ENCODE results near the gene CCDC6.

GRCh38 chr10:59905731-59906416 is 482 bp downstream of the CCDC6 start:
- no peak for TF ChIP-seq POLR2A (IDR thresholded peaks at IDR 0.05; ENCODE audit: borderline replicate concordance, extremely low read depth, insufficient read depth, insufficient read length)
- TF ChIP-seq CTCF (IDR thresholded peaks at IDR 0.05 in 2 of 3, conservative IDR thresholded peaks at IDR 0.05 in 1 of 3; ENCODE audit: borderline replicate concordance in 1 of 3, insufficient read depth in 1 of 3, low read depth in 2 of 3, low read length in 2 of 3) = no peak
- no peak for TF ChIP-seq EZH2 (IDR thresholded peaks at IDR 0.05)
- no peak for TF ChIP-seq CBX3 (IDR thresholded peaks at IDR 0.05; ENCODE audit: low read depth)
- no peak for TF ChIP-seq CEBPB (IDR thresholded peaks at IDR 0.05; ENCODE audit: low read depth)
- no peak for TF ChIP-seq EZH2phosphoT487 (IDR thresholded peaks at IDR 0.05; ENCODE audit: borderline replicate concordance)
- no peak for TF ChIP-seq SIN3A (IDR thresholded peaks at IDR 0.05; ENCODE audit: low read depth)
- TF ChIP-seq JUND (IDR thresholded peaks at IDR 0.05) = no peak
- no peak for TF ChIP-seq RAD21 (IDR thresholded peaks at IDR 0.05; ENCODE audit: low read depth)
- TF ChIP-seq MAX (IDR thresholded peaks at IDR 0.05) = no peak
- TF ChIP-seq POLR2AphosphoS5 (IDR thresholded peaks at IDR 0.05; ENCODE audit: low read depth, low read length) = no peak
- TF ChIP-seq ATF3 (IDR thresholded peaks at IDR 0.05) = no peak
- TF ChIP-seq YY1 (IDR thresholded peaks at IDR 0.05; ENCODE audit: extremely low read depth, insufficient replicate concordance, low read depth, low read length) = no peak
- TF ChIP-seq EGR1 (IDR thresholded peaks at IDR 0.05; ENCODE audit: low read depth) = no peak
